ENCODE measurements around the gene MIOX.

Gene MIOX

GRCh38 chr22:50535113-50535512 lies 48.5 kb downstream of the MIOX start:
- TF ChIP-seq, protein P1, sequence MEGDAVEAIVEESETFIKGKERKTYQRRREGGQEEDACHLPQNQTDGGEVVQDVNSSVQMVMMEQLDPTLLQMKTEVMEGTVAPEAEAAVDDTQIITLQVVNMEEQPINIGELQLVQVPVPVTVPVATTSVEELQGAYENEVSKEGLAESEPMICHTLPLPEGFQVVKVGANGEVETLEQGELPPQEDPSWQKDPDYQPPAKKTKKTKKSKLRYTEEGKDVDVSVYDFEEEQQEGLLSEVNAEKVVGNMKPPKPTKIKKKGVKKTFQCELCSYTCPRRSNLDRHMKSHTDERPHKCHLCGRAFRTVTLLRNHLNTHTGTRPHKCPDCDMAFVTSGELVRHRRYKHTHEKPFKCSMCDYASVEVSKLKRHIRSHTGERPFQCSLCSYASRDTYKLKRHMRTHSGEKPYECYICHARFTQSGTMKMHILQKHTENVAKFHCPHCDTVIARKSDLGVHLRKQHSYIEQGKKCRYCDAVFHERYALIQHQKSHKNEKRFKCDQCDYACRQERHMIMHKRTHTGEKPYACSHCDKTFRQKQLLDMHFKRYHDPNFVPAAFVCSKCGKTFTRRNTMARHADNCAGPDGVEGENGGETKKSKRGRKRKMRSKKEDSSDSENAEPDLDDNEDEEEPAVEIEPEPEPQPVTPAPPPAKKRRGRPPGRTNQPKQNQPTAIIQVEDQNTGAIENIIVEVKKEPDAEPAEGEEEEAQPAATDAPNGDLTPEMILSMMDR (IDR thresholded peaks at IDR 0.05; ENCODE audit: low read depth, low read length): no peak
- no peak overlapping the region for H3K4me3 ChIP-seq (replicated peaks in 1 of 2; ENCODE audit: low read depth in 2 of 2, low read length in 2 of 2)
- no peak for DNase-seq (ENCODE audit: low read depth in 2 of 2)

DNA sequence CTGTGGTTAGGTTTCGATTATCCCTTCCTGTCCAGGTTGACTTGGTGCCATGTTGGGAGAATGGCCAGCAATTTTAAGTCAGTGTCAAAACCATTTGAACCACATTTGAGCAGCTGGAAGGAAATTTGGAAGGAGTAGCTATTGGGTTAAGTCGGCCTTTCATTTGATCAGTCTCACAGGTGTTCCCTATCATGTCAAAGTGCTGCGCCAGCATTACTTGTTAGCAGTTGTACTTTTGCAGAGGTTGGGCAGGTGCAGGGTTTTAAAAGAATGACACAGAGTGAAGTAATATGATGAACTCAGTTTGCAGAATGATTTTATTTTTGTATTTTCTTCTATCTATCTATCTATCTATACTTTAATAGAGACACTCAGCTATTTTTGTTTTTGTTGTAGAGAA lies 49.6 kb downstream of the MIOX start:
- DNase-seq (ENCODE audit: low read depth in 2 of 2): no peak
- H3K4me3 ChIP-seq (replicated peaks in 1 of 2; ENCODE audit: low read depth in 2 of 2, low read length in 2 of 2): no peak overlapping the region
- TF ChIP-seq, protein P1 (IDR thresholded peaks at IDR 0.05; ENCODE audit: low read depth, low read length): no peak

GRCh38 chr22:50537765-50538164 lies 51.1 kb downstream of the MIOX start:
- no peak for DNase-seq (ENCODE audit: low read depth in 2 of 2)
- TF ChIP-seq, protein P1 (IDR thresholded peaks at IDR 0.05; ENCODE audit: low read depth, low read length): no peak
- H3K4me3 ChIP-seq (replicated peaks in 1 of 2; ENCODE audit: low read depth in 2 of 2, low read length in 2 of 2): no peak overlapping the region

Measured in cardiac fibroblast (primary cell).